HG03175 (cell line): ENCODE data around the gene TAF1C.

Source experiments
- ATAC-seq: cut with Tn5 transposase; IDR thresholded peaks from one replicate; pipeline ENCODE4 v1.9.1; 2021; ENCODE audit warnings: mild to moderate bottlenecking, moderate library complexity; ENCODE audit not compliant: unreplicated experiment

Gene TAF1C

GRCh38 chr16:84184775-84185174 is 2.1 kb downstream of the TAF1C start:
- no peak for ATAC-seq

GRCh38 chr16:84183911-84184591 is 2.8 kb downstream of the TAF1C start:
- ATAC-seq, result no peak

- ATAC-seq, result no peak
Observed at GRCh38 chr16:84183572-84183875, 3.3 kb downstream of the TAF1C start.

GRCh38 chr16:84182680-84183571 is 3.9 kb downstream of the TAF1C start:
- no peak for ATAC-seq

GRCh38 chr16:84182104-84182503 is 4.8 kb downstream of the TAF1C start:
- ATAC-seq, result no peak

GRCh38 chr16:84181144-84181915 is 5.5 kb downstream of the TAF1C start:
- ATAC-seq, result no peak

- no peak for ATAC-seq
Observed at GRCh38 chr16:84180519-84181140, 6.2 kb downstream of the TAF1C start.

- no peak for ATAC-seq
Observed at GRCh38 chr16:84179612-84180320, 7.1 kb downstream of the TAF1C start.

GRCh38 chr16:84178892-84179611 is 7.8 kb downstream of the TAF1C start:
- ATAC-seq, result no peak

GRCh38 chr16:84178146-84178765 is 8.6 kb downstream of the TAF1C start:
- no peak for ATAC-seq

- ATAC-seq, result no peak
Observed at GRCh38 chr16:84177741-84178073, 9.2 kb downstream of the TAF1C start.

GRCh38 chr16:84176192-84177053 is 10.4 kb downstream of the TAF1C start:
- no peak for ATAC-seq

GRCh38 chr16:84175350-84176081 is 11.3 kb downstream of the TAF1C start:
- peak; percentile 82 for ATAC-seq

- no peak for ATAC-seq
Observed at GRCh38 chr16:84174396-84174795, 12.5 kb downstream of the TAF1C start.

- no peak for ATAC-seq
Observed at GRCh38 chr16:84169765-84170310, 17.0 kb downstream of the TAF1C start.

GRCh38 chr16:84166796-84167695 is 19.8 kb downstream of the TAF1C start:
- no peak for ATAC-seq

GRCh38 chr16:84165746-84166145 is 21.1 kb downstream of the TAF1C start:
- no peak for ATAC-seq
